Measurements from ENCODE around the gene MRPL42. TPM values are rescaled to one million over a fixed set of nuclear protein-coding genes. Genes with fewer than 3 reads are reported as not detected.

The MRPL42 gene
- total and polyA plus RNA-seq, 2 donors = 38.2 to 72.7 TPM

- DNase-seq (ENCODE audit: low read depth in 6 of 9, low spot score in 9 of 9) = no peak
- H3K4me3 ChIP-seq (ENCODE audit: low read length in 2 of 2) = no peak overlapping the region
- H3K36me3 ChIP-seq (ENCODE audit: control insufficient read depth in 2 of 2, insufficient read depth in 2 of 2, low read length in 1 of 2) = peaks cover 0 to 4% of the 10 kb centered on the region in 2 donors
- WGBS = 97% methylated on average over 3 of the region's 3 CpGs
- no peak overlapping the region for H3K27ac ChIP-seq (ENCODE audit: low read depth in 1 of 2, low read length in 1 of 2)
- peaks cover 7 to 18% of the 10 kb centered on the region in 2 donors for H3K27me3 ChIP-seq (ENCODE audit: control insufficient read depth in 2 of 2, insufficient read depth in 1 of 2, low read length in 1 of 2)
- H3K9me3 ChIP-seq (ENCODE audit: control insufficient read depth in 2 of 2, insufficient read depth in 1 of 2, low read length in 1 of 2) = no peaks in the 10 kb centered on the region
- H3K4me1 ChIP-seq (ENCODE audit: control insufficient read depth in 2 of 2, insufficient read depth in 2 of 2, low read length in 2 of 2) = peaks cover 7 to 13% of the 10 kb centered on the region in 2 donors
These were observed 98.4 kb downstream of the MRPL42 start for GRCh38 chr12:93565760-93566159.

Other genes with a start within 250 kb of the MRPL42 start
- gene NUDT4, start 89.6 kb upstream of the MRPL42 start, total RNA-seq = 26.7 TPM
- 42.3 TPM for gene NUDT4, start 89.6 kb upstream of the MRPL42 start, polyA plus RNA-seq
- gene UBE2N, start 25.6 kb upstream of the MRPL42 start, total RNA-seq = 132 TPM
- 91.2 TPM for gene UBE2N, start 25.6 kb upstream of the MRPL42 start, polyA plus RNA-seq
- gene SOCS2, start 105.2 kb downstream of the MRPL42 start, total RNA-seq = 18.6 TPM
- gene SOCS2, start 105.2 kb downstream of the MRPL42 start, polyA plus RNA-seq = 48.8 TPM
- gene CRADD, start 209.9 kb downstream of the MRPL42 start, total RNA-seq = 17.1 TPM
- 13.9 TPM for gene CRADD, start 209.9 kb downstream of the MRPL42 start, polyA plus RNA-seq

Measured in thymus (tissue), 11 donors.